Right lobe of liver (tissue), 6 donors: ENCODE data around the gene CA9. TPM values are rescaled to one million over a fixed set of nuclear protein-coding genes. Genes with fewer than 3 reads are reported as not detected.

Experiments used
- ATAC-seq, 4 donors: fragments of 200-7000 bp; cut with Tn5 transposase; one replicate each; pipeline ENCODE4 v1.9.1; 2020; ENCODE audit warnings: mild to moderate bottlenecking in 4 of 4, moderate library complexity in 4 of 4
- DNase-seq, 3 donors: peaks; one replicate each; pipeline ENCODE4 v3.0.0-alpha.2; 2020
- H3K27ac ChIP-seq, 3 donors: fragments of 200-600 bp; one replicate each; pipeline ENCODE4 v1.8.0; 2022
- H3K27me3 ChIP-seq, 2 donors: fragments of 200-600 bp; one replicate each; pipeline ENCODE4 v1.8.0; 2022
- H3K36me3 ChIP-seq, 4 donors: fragments of 200-600 bp; sonication (generic) in 1 of 4; one replicate each; pipeline versions ENCODE4 v1.5.1 to v1.8.0; 2017 to 2022; ENCODE audit warnings: control low read depth in 1 of 4
- H3K4me1 ChIP-seq, 4 donors: fragments of 200-600 bp; sonication (generic) in 1 of 4; one replicate each; pipeline versions ENCODE4 v1.5.1 to v1.8.0; 2017 to 2022; ENCODE audit warnings: control low read depth in 1 of 4
- H3K4me3 ChIP-seq, 3 donors: fragments of 200-600 bp; one replicate each; pipeline ENCODE4 v1.8.0; 2022
- H3K9me3 ChIP-seq, 4 donors: fragments of 200-600 bp; sonication (generic) in 1 of 4; one replicate each; pipeline versions ENCODE4 v1.5.1 to v1.8.0; 2017 to 2022; ENCODE audit warnings: control low read depth in 1 of 4
- CTCF ChIP-seq, 4 donors: fragments of 200-600 bp in 3 of 4; fragments of 450-650 bp in 1 of 4; IDR thresholded peaks; one replicate each; pipeline versions ENCODE4 v1.5.1 to v1.8.0; 2016 to 2022; ENCODE audit warnings: antibody characterized with exemption in 4 of 4, mild to moderate bottlenecking in 2 of 4
- POLR2A ChIP-seq: fragments of 450-650 bp; IDR thresholded peaks from one replicate; pipeline ENCODE4 v1.6.1; 2017; ENCODE audit warnings: antibody characterized with exemption, mild to moderate bottlenecking
- WGBS: methylation state at CpG from one replicate; pipeline ENCODE4 v1.1.6; 2018; ENCODE audit warnings: low coverage, low lambda C conversion rate; ENCODE audit not compliant: insufficient coverage; ENCODE audit errors: missing lambda C conversion rate; 5-methylcytosine and 5-hydroxymethylcytosine counted together
- intact Hi-C, 2 donors: fragments of 100-400 bp; cut with DNase I; formaldehyde crosslinking; loops; one replicate each; pipeline versions ENCODE4 v1.11.2 to v1.14.1; 2022
- total RNA-seq, 6 experiments: library from RNA; depleted of rRNA in 2 of 6; stranded (reverse); fragments of >200 nt in 2 of 6; fragmentation: NEBNext Ultra II Directional in 3 of 6; extraction: Animal tissue kit (Norgen Biotek cat#: 25700) in 3 of 6; gene quantifications; one replicate each; pipeline versions ENCODE4 v1.1.0 to v1.2.4, GENCODE V29; 2016 to 2023
- donor health status: DM: no; HTN: yes; CAD: no.
- donor health status: DM: no; HTN: no; CAD: no.
- donor health status: DM: no; HTN: no; CAD: no.
- donor health status: DM: no; HTN: yes; CAD: no.
- donor health status: DM: no; HTN: yes; CAD: no.

CA9 gene
- total RNA-seq, 6 experiments from 2014 or later, result 0.64 to 1.6 (median 0.93) TPM; not detected in 1

GRCh38 chr9:35667939-35668338 is 5.8 kb upstream of the CA9 start:
- TF ChIP-seq POLR2A (no peak), CTCF (IDR thresholded peaks at IDR 0.05) (no peak)
- Histone ChIP-seq H3K27ac (no peak overlapping the region), H3K36me3 (no peaks in the 10 kb centered on the region), H3K27me3 (no peaks in the 10 kb centered on the region), H3K9me3 (no peaks in the 10 kb centered on the region), H3K4me1 (peaks cover 0 to 22% (median 5%) of the 10 kb centered on the region in 4 donors), H3K4me3 (no peak overlapping the region)
- ATAC-seq (no peak), DNase-seq (peak in 1 of 3 donors; percentile 5)
- intact Hi-C loops, result loop anchor here in 1 of 2 donors (10.0 kb wide), 1 partner anchor 57 kb away; no protein-coding TSS in a partner anchor
- 94% methylated on average over 3 of the region's 3 CpGs for WGBS

- peak in 2 of 3 donors; percentile 64 to 84 for DNase-seq
- H3K27ac ChIP-seq, result peak overlapping the region; percentile 11 to 49 (median 20)
- H3K4me1 ChIP-seq, result peaks cover 0 to 21% (median 5%) of the 10 kb centered on the region in 4 donors
- intact Hi-C loops, result loop anchor here in 1 of 2 donors (10.0 kb wide), 1 partner anchor 55 kb away; no protein-coding TSS in a partner anchor
- WGBS, result 48% methylated on average over 6 of the region's 6 CpGs
- no peak overlapping the region for H3K4me3 ChIP-seq
- no peaks in the 10 kb centered on the region for H3K36me3 ChIP-seq
- no peaks in the 10 kb centered on the region for H3K27me3 ChIP-seq
- TF ChIP-seq POLR2A, result no peak
- no peaks in the 10 kb centered on the region for H3K9me3 ChIP-seq
- ATAC-seq, result peak; percentile 82 to 86 (median 84)
Measured at GRCh38 chr9:35669331-35670145, 4.2 kb upstream of the CA9 start.

- DNase-seq (no peak), ATAC-seq (no peak)
- Histone ChIP-seq H3K27me3 (peaks cover 0 to 9% of the 10 kb centered on the region in 2 donors), H3K4me1 (peaks cover 0 to 14% (median 4%) of the 10 kb centered on the region in 4 donors), H3K4me3 (no peak overlapping the region), H3K27ac (no peak overlapping the region), H3K9me3 (no peaks in the 10 kb centered on the region), H3K36me3 (no peaks in the 10 kb centered on the region)
- TF ChIP-seq POLR2A, result no peak
- no peak for TF ChIP-seq CTCF (IDR thresholded peaks at IDR 0.05)
- intact Hi-C loops, result no loop called here
- WGBS, result no CpG with 5 or more reads among the region's 3 CpGs
Measured at GRCh38 chr9:35674025-35674361, 265 bp downstream of the CA9 start.

- TF ChIP-seq CTCF (IDR thresholded peaks at IDR 0.05) (no peak), POLR2A (no peak)
- H3K9me3 ChIP-seq, result no peaks in the 10 kb centered on the region
- intact Hi-C loops, result no loop called here
- peak overlapping the region in 2 of 3 donors; percentile 38 for H3K4me3 ChIP-seq
- no peak overlapping the region for H3K27ac ChIP-seq
- WGBS, result 31% methylated on average over 8 of the region's 13 CpGs
- no peaks in the 10 kb centered on the region for H3K36me3 ChIP-seq
- ATAC-seq, result no peak
- H3K27me3 ChIP-seq, result peaks cover 0 to 9% of the 10 kb centered on the region in 2 donors
- peaks cover 0 to 6% (median 0%) of the 10 kb centered on the region in 4 donors for H3K4me1 ChIP-seq
- peak in 1 of 3 donors; percentile 4 for DNase-seq
Measured at GRCh38 chr9:35675204-35675603, 1.5 kb downstream of the CA9 start.

GRCh38 chr9:35675732-35676392 is 2.1 kb downstream of the CA9 start:
- 9% methylated on average over 16 of the region's 51 CpGs for WGBS
- Histone ChIP-seq H3K27me3 (peaks cover 0 to 9% of the 10 kb centered on the region in 2 donors), H3K4me3 (peak overlapping the region; percentile 38), H3K4me1 (peaks cover 0 to 6% (median 0%) of the 10 kb centered on the region in 4 donors), H3K27ac (no peak overlapping the region), H3K9me3 (no peaks in the 10 kb centered on the region), H3K36me3 (no peaks in the 10 kb centered on the region)
- DNase-seq (peak in 1 of 3 donors; percentile 56), ATAC-seq (peak; percentile 57 to 72 (median 64))
- intact Hi-C loops, result no loop called here
- TF ChIP-seq CTCF (IDR thresholded peaks at IDR 0.05) (no peak), POLR2A (no peak)
